A673 (cell line): ENCODE data around the gene SERPINB11. TPM values are rescaled to one million over a fixed set of nuclear protein-coding genes. Genes with fewer than 3 reads are reported as not detected.
"Not testable (repeated sequence)": the region's sequence is repeated elsewhere in the genome, so short reads cannot be mapped to it uniquely, and the experiment has no call there.

Experiments used
- Bru-seq: library from RNA; stranded (reverse); fragments of 400-500 nt; gene quantifications from one replicate; lab custom pipeline; 2021; lab: Mats Ljungman, UMichigan
- BruChase-seq, 2 experiments: library from RNA; stranded (reverse); fragments of 400-500 nt; gene quantifications; one replicate each; lab custom pipeline; 2021; lab: Mats Ljungman, UMichigan
- BruUV-seq: library from RNA; stranded (reverse); fragments of 400-500 nt; replicated peaks from 2 replicates; lab custom pipeline; 2021; lab: Mats Ljungman, UMichigan
- CTCF ChIA-PET: fragments of 300-600 bp; sonication (Branson Sonifier 250); formaldehyde crosslinking; loops from one replicate; lab custom pipeline; 2022; ENCODE audit warnings: antibody characterized with exemption; lab: Charles Lee
- POLR2A ChIA-PET: fragments of 300-600 bp; sonication (Branson Sonifier 250); formaldehyde crosslinking; loops from one replicate; lab custom pipeline; 2022; ENCODE audit warnings: antibody characterized with exemption; ENCODE audit not compliant: low non-redundant PET; lab: Charles Lee
- DNase-seq: peaks from one replicate; pipeline ENCODE4 v3.0.0-alpha.2; 2015; ENCODE audit warnings: low spot score
- H3K27ac ChIP-seq: fragments of 200-600 bp; sonication (generic); 2 replicates; pipeline ENCODE4 v1.5.1; 2016; ENCODE audit warnings: mixed run types, low read depth, mild to moderate bottlenecking, mixed read lengths, antibody characterized with exemption, low read length; ENCODE audit not compliant: poor library complexity, severe bottlenecking
- H3K27me3 ChIP-seq: fragments of 200-600 bp; sonication (generic); replicated peaks from 2 replicates; pipeline ENCODE4 v1.6.1; 2017; ENCODE audit warnings: mixed run types, low read depth, mild to moderate bottlenecking, mixed read lengths, antibody characterized with exemption, low read length; ENCODE audit not compliant: insufficient read depth, poor library complexity
- H3K36me3 ChIP-seq: fragments of 200-600 bp; sonication (generic); 2 replicates; pipeline ENCODE4 v1.6.1; 2016; ENCODE audit warnings: mixed run types, mild to moderate bottlenecking, mixed read lengths, antibody characterized with exemption, low read length; ENCODE audit not compliant: insufficient read depth, poor library complexity, severe bottlenecking
- H3K4me1 ChIP-seq: fragments of 200-600 bp; sonication (generic); 2 replicates; pipeline ENCODE4 v1.6.1; 2017; ENCODE audit warnings: mixed run types, mild to moderate bottlenecking, mixed read lengths, antibody characterized with exemption, low read length; ENCODE audit not compliant: insufficient read depth, poor library complexity, severe bottlenecking
- H3K4me3 ChIP-seq: fragments of 200-600 bp; sonication (generic); 2 replicates; pipeline ENCODE4 v1.5.1; 2016; ENCODE audit warnings: low read depth, mixed run types, mild to moderate bottlenecking, mixed read lengths, low read length; ENCODE audit not compliant: poor library complexity, severe bottlenecking
- H3K9me3 ChIP-seq: fragments of 200-600 bp; sonication (generic); 2 replicates; pipeline ENCODE4 v1.6.1; 2016; ENCODE audit warnings: mixed run types, low read depth, mild to moderate bottlenecking, mixed read lengths, antibody characterized with exemption, low read length; ENCODE audit not compliant: poor library complexity, severe bottlenecking
- EZH2 ChIP-seq: fragments of 200-600 bp; sonication (generic); IDR thresholded peaks from 2 replicates; pipeline ENCODE4 v1.6.1; 2017; ENCODE audit warnings: borderline replicate concordance, low read depth, mild to moderate bottlenecking, mixed read lengths, antibody characterized with exemption, low read length; ENCODE audit not compliant: poor library complexity, severe bottlenecking
- intact Hi-C: fragments of 100-400 bp; cut with micrococcal nuclease; formaldehyde crosslinking; loops from one replicate; pipeline ENCODE4 v1.10.0; 2022; ENCODE audit not compliant: unreplicated experiment
- long read RNA-seq: library from polyadenylated mRNA; stranded (forward); transcript quantifications from one replicate; pipeline ENCODE4 v2.0.0, GENCODE V29; 2022
- total RNA-seq: library from RNA; stranded (reverse); gene quantifications from 2 replicates; pipeline ENCODE4 v1.2.3, GENCODE V29; 2021
- TF ChIP-seq, protein P1 (sequence below): fragments of 300-800, 200-600 bp; sonication (generic); conservative IDR thresholded peaks from 2 replicates; pipeline ENCODE4 v1.5.1; 2017; ENCODE audit warnings: low read depth, mild to moderate bottlenecking, antibody characterized with exemption, low read length, moderate library complexity, mixed read lengths

Gene SERPINB11
- total RNA-seq: not detected in 2 replicates
- Bru-seq, nascent RNA: percentile 4 among the genes with signal in this experiment
- not detected for BruChase-seq, experiment 1, labeled RNA remaining after a 2-hour chase
- BruChase-seq, experiment 2, labeled RNA remaining after a 6-hour chase: percentile 9 among the genes with signal in this experiment
- long read RNA-seq: 0 reads

DNA sequence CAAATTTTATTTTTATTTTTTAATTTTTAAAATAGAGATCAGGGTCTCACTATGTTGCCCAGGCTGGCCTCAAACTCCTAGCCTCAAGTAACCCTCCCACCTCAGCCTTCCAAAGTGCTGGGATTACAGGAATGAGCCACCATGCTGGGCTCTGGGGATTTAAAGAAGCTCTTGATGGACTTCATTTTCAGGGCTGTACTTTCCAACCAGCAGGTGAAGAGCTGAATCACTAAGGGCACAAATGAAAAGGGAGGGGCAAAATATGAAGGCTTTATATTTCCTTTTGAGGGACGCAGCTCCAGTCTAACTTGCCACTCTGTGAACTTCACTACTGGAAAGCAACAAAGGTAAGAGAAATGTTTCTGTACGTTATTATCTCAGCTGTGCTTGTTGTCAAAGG is at the start of gene SERPINB11:
TSS of gene SERPINB11 (plus strand) at position 301 of the 400 bp plus-strand sequence. CDS start 7,234 bp downstream, outside the sequence.
- H3K27me3 ChIP-seq: no peaks in the 10 kb centered on the region
- H3K36me3 ChIP-seq: no peaks in the 10 kb centered on the region
- ChIA-PET POLR2A (no interaction called here), CTCF (no interaction called here)
- no TSS peak for BruUV-seq
- H3K27ac ChIP-seq: no peak within 1 kb of the TSS
- no peak for DNase-seq
- TF ChIP-seq, protein P1, sequence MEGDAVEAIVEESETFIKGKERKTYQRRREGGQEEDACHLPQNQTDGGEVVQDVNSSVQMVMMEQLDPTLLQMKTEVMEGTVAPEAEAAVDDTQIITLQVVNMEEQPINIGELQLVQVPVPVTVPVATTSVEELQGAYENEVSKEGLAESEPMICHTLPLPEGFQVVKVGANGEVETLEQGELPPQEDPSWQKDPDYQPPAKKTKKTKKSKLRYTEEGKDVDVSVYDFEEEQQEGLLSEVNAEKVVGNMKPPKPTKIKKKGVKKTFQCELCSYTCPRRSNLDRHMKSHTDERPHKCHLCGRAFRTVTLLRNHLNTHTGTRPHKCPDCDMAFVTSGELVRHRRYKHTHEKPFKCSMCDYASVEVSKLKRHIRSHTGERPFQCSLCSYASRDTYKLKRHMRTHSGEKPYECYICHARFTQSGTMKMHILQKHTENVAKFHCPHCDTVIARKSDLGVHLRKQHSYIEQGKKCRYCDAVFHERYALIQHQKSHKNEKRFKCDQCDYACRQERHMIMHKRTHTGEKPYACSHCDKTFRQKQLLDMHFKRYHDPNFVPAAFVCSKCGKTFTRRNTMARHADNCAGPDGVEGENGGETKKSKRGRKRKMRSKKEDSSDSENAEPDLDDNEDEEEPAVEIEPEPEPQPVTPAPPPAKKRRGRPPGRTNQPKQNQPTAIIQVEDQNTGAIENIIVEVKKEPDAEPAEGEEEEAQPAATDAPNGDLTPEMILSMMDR: no peak
- no peak for TF ChIP-seq EZH2
- H3K9me3 ChIP-seq: no peaks in the 10 kb centered on the region
- H3K4me3 ChIP-seq: no peak within 1 kb of the TSS
- intact Hi-C loops: no loop called here
- no peaks in the 10 kb centered on the region for H3K4me1 ChIP-seq

DNA sequence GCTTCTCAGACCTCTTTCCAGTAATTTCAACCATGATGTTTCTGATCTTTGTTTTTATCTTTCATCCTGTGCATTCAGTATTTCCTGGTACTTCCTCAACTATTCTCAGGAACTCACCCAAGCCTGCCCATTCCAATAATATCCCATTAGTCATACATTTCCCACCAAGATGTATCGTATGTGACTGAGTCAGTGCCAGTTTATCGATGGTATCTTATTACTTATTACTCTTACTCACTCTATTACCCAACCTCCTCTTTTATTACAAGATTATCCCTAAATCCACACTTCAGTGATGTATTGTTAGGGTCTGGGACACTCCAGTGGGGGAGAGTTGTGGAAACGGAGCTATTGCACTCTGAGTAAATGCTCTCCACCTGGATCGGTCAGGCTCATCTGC is 43.8 kb upstream of the SERPINB11 start:
- intact Hi-C loops, H3K27ac ChIP-seq, H3K4me1 ChIP-seq, BruUV-seq, H3K4me3 ChIP-seq, CTCF ChIA-PET, H3K9me3 ChIP-seq, DNase-seq, POLR2A ChIA-PET, H3K27me3 ChIP-seq, H3K36me3 ChIP-seq: not testable (repeated sequence)

DNA sequence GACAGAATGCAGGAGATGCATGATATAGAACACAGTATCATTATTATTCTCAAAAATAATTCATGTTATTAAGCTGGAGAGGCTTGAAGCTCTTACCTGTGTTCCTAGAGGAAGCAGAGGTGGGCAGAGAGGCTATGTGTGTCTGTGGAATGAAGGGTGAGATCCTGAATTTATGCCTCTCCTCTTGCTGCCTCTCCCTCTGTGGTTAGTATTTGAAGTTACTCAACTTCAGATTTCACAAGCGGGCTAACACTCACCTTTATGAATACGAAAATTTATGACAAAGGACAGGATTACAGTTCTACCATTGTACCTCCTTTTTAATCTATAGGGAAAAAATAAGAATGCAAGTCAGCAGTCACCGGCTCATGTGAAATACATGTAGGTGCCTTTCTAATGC is 41.0 kb upstream of the SERPINB11 start, which contains the start of gene SERPINB3:
TSS of gene SERPINB3 (minus strand) at position 144 of the 400 bp plus-strand sequence. CDS start 677 bp downstream, outside the sequence.
- H3K27ac ChIP-seq, CTCF ChIA-PET, H3K9me3 ChIP-seq, H3K4me3 ChIP-seq, BruUV-seq, H3K27me3 ChIP-seq, POLR2A ChIA-PET, DNase-seq, intact Hi-C loops, H3K36me3 ChIP-seq, H3K4me1 ChIP-seq: not testable (repeated sequence)

DNA sequence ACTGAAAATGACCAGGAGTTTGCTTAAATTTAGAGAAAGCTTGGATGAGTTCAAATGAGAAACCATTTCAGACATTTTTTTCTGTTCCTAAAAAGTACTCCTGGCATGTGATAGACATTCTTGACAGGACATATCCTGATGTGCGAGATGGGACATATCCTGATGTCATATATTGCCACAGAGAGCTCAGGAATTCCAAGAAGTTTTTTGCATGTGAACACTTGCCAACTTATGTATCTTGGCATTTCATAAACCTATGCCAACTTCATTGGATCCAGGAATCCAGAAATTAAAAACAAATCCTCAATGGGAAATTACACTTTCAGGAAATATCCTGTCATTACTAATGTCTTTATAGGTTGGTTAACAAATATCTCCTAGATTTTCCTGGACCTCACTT is 38.2 kb upstream of the SERPINB11 start:
- BruUV-seq: no TSS peak

More for the DNA sequence above, 38.2 kb upstream of the SERPINB11 start:
- DNase-seq: no peak
- Histone ChIP-seq H3K27me3 (no peaks in the 10 kb centered on the region), H3K9me3 (no peaks in the 10 kb centered on the region), H3K4me3 (no peak overlapping the region), H3K4me1 (peaks cover 5% of the 10 kb centered on the region), H3K36me3 (no peaks in the 10 kb centered on the region), H3K27ac (no peak overlapping the region)
- no peak for TF ChIP-seq EZH2
- intact Hi-C loops: no loop called here
- ChIA-PET POLR2A (no interaction called here), CTCF (no interaction called here)
